ENCODE measurements around the gene ADAMTSL3. TPM values are rescaled to one million over a fixed set of nuclear protein-coding genes. Genes with fewer than 3 reads are reported as not detected.

The ADAMTSL3 gene
- polyA plus RNA-seq, 1 experiment: 0.05 TPM

GRCh38 chr15:84001655-84002054 lies 347.7 kb downstream of the ADAMTSL3 start:
- DNase-seq (ENCODE audit: low read depth, low spot score): no peak
- TF ChIP-seq CTCF (IDR thresholded peaks at IDR 0.05; ENCODE audit: low read depth, low read length): no peak
- CTCF ChIA-PET: no interaction called here

GRCh38 chr15:84003791-84004503 lies 350.0 kb downstream of the ADAMTSL3 start:
- no peak for DNase-seq (ENCODE audit: low read depth, low spot score)
- no peak for TF ChIP-seq CTCF (IDR thresholded peaks at IDR 0.05; ENCODE audit: low read depth, low read length)
- ChIA-PET CTCF (no interaction called here), POLR2A (no interaction called here)
- Histone ChIP-seq H3K9me3 (ENCODE audit: control insufficient read depth, insufficient read depth, low read length) (no peaks in the 10 kb centered on the region), H3K27ac (ENCODE audit: low read depth, low read length) (no peak overlapping the region), H3K27me3 (ENCODE audit: control insufficient read depth, insufficient read depth, low read length) (no peaks in the 10 kb centered on the region), H3K4me3 (ENCODE audit: low read depth, low read length) (no peak overlapping the region)

More at GRCh38 chr15:84001655-84002054, 347.7 kb downstream of the ADAMTSL3 start:
- no peak overlapping the region for H3K27ac ChIP-seq (ENCODE audit: low read depth, low read length)
- POLR2A ChIA-PET: no interaction called here
- no peaks in the 10 kb centered on the region for H3K9me3 ChIP-seq (ENCODE audit: control insufficient read depth, insufficient read depth, low read length)
- no peak overlapping the region for H3K4me3 ChIP-seq (ENCODE audit: low read depth, low read length)
- H3K27me3 ChIP-seq (ENCODE audit: control insufficient read depth, insufficient read depth, low read length): no peaks in the 10 kb centered on the region

- Histone ChIP-seq H3K27ac (ENCODE audit: low read depth, low read length) (no peak overlapping the region), H3K27me3 (ENCODE audit: control insufficient read depth, insufficient read depth, low read length) (no peaks in the 10 kb centered on the region), H3K4me3 (ENCODE audit: low read depth, low read length) (no peak overlapping the region), H3K9me3 (ENCODE audit: control insufficient read depth, insufficient read depth, low read length) (no peaks in the 10 kb centered on the region)
- TF ChIP-seq CTCF (IDR thresholded peaks at IDR 0.05; ENCODE audit: low read depth, low read length): no peak
- ChIA-PET POLR2A (no interaction called here), CTCF (interaction anchor here (1.0 kb wide), 1 partner anchor 18 kb away, joined by 3 read pairs; no protein-coding TSS in a partner anchor)
- DNase-seq (ENCODE audit: low read depth, low spot score): no peak
Observed at GRCh38 chr15:84006421-84006820, 352.5 kb downstream of the ADAMTSL3 start.

GRCh38 chr15:84009616-84010015 lies 355.7 kb downstream of the ADAMTSL3 start:
- Histone ChIP-seq H3K27ac (ENCODE audit: low read depth, low read length) (no peak overlapping the region), H3K9me3 (ENCODE audit: control insufficient read depth, insufficient read depth, low read length) (no peaks in the 10 kb centered on the region), H3K27me3 (ENCODE audit: control insufficient read depth, insufficient read depth, low read length) (no peaks in the 10 kb centered on the region), H3K4me3 (ENCODE audit: low read depth, low read length) (no peak overlapping the region)
- no peak for TF ChIP-seq CTCF (IDR thresholded peaks at IDR 0.05; ENCODE audit: low read depth, low read length)
- DNase-seq (ENCODE audit: low read depth, low spot score): no peak
- POLR2A ChIA-PET: no interaction called here
- CTCF ChIA-PET: no interaction called here

- Histone ChIP-seq H3K27ac (ENCODE audit: low read depth, low read length) (no peak overlapping the region), H3K4me3 (ENCODE audit: low read depth, low read length) (no peak overlapping the region), H3K9me3 (ENCODE audit: control insufficient read depth, insufficient read depth, low read length) (no peaks in the 10 kb centered on the region), H3K27me3 (ENCODE audit: control insufficient read depth, insufficient read depth, low read length) (no peaks in the 10 kb centered on the region)
- DNase-seq (ENCODE audit: low read depth, low spot score): no peak
- CTCF ChIA-PET: interaction anchor here (1.2 to 2.0 kb wide), 3 partner anchors 13 to 174 kb away, joined by 3 to 5 read pairs (median 3); no protein-coding TSS in a partner anchor
- no peak for TF ChIP-seq CTCF (IDR thresholded peaks at IDR 0.05; ENCODE audit: low read depth, low read length)
- POLR2A ChIA-PET: no interaction called here
Observed at GRCh38 chr15:84010246-84010645, 356.3 kb downstream of the ADAMTSL3 start.

Measured in AG04450 (cell line).